Neural progenitor cell (in vitro differentiated cells): ENCODE measurements around the gene INCENP. TPM values are rescaled to one million over a fixed set of nuclear protein-coding genes. Genes with fewer than 3 reads are reported as not detected.

ENCODE experiments used
- DNase-seq: peaks from one replicate; pipeline ENCODE4 v3.0.0-alpha.2; 2016; ENCODE audit warnings: low spot score
- H2AFZ ChIP-seq: fragments of 200-600 bp; sonication (generic); replicated peaks from 2 replicates; pipeline ENCODE4 v1.6.1; 2016; ENCODE audit warnings: antibody characterized with exemption
- H3F3A ChIP-seq: fragments of 200-600 bp; sonication (generic); 2 replicates; pipeline ENCODE4 v1.6.1; 2016; ENCODE audit warnings: antibody characterized with exemption, low read depth
- H3K27ac ChIP-seq: fragments of 200-600 bp; sonication (generic); 2 replicates; pipeline ENCODE4 v1.5.1; 2016; ENCODE audit warnings: mild to moderate bottlenecking
- H3K27me3 ChIP-seq: fragments of 200-600 bp; sonication (generic); 2 replicates; pipeline ENCODE4 v1.6.1; 2016; ENCODE audit warnings: mild to moderate bottlenecking, moderate library complexity
- H3K36me3 ChIP-seq: fragments of 200-600 bp; sonication (generic); 2 replicates; pipeline ENCODE4 v1.5.1; 2016
- H3K4me1 ChIP-seq: fragments of 200-600 bp; sonication (generic); 2 replicates; pipeline ENCODE4 v1.6.1; 2016; ENCODE audit warnings: mixed run types
- H3K4me2 ChIP-seq: fragments of 200-600 bp; sonication (generic); 2 replicates; pipeline ENCODE4 v1.6.1; 2016
- H3K4me3 ChIP-seq: fragments of 200-600 bp; sonication (generic); 2 replicates; pipeline ENCODE4 v1.5.1; 2016
- H3K79me2 ChIP-seq: fragments of 200-600 bp; sonication (generic); 2 replicates; pipeline ENCODE4 v1.6.1; 2016; ENCODE audit warnings: low read depth
- H3K9ac ChIP-seq: fragments of 200-600 bp; sonication (generic); 2 replicates; pipeline ENCODE4 v1.6.1; 2016
- H3K9me3 ChIP-seq: fragments of 200-600 bp; sonication (generic); 2 replicates; pipeline ENCODE4 v1.5.1; 2016; ENCODE audit warnings: low read depth
- H4K20me1 ChIP-seq: fragments of 200-600 bp; sonication (generic); 2 replicates; pipeline ENCODE4 v1.6.1; 2016; ENCODE audit warnings: low read depth
- H3K27ac Mint-ChIP-seq: 3 replicates; pipeline ENCODE4 v1.8.0; 2021; ENCODE audit warnings: mixed read lengths
- H3K27me3 Mint-ChIP-seq: 2 replicates; pipeline ENCODE4 v1.8.0; 2022; ENCODE audit warnings: low read depth, mild to moderate bottlenecking, inconsistent platforms, moderate library complexity, mixed read lengths; ENCODE audit not compliant: insufficient read depth
- H3K36me3 Mint-ChIP-seq: 3 replicates; pipeline ENCODE4 v1.8.0; 2021; ENCODE audit warnings: mixed read lengths
- H3K4me1 Mint-ChIP-seq: 3 replicates; pipeline ENCODE4 v1.8.0; 2021; ENCODE audit warnings: mixed read lengths
- H3K4me3 Mint-ChIP-seq: 3 replicates; pipeline ENCODE4 v1.8.0; 2021; ENCODE audit warnings: mild to moderate bottlenecking, moderate library complexity, mixed read lengths
- H3K9me3 Mint-ChIP-seq: 3 replicates; pipeline ENCODE4 v1.8.0; 2020; ENCODE audit warnings: mixed read lengths
- CTCF ChIP-seq: fragments of 200-600 bp; sonication (generic); IDR thresholded peaks from 2 replicates; pipeline ENCODE4 v1.5.1; 2017; ENCODE audit warnings: antibody characterized with exemption, mild to moderate bottlenecking
- EZH2 ChIP-seq: fragments of 200-600 bp; sonication (generic); IDR thresholded peaks from 2 replicates; pipeline ENCODE4 v1.6.1; 2017; ENCODE audit warnings: antibody characterized with exemption, mild to moderate bottlenecking, moderate library complexity
- EZH2phosphoT487 ChIP-seq: fragments of 200-600 bp; sonication (generic); IDR thresholded peaks from 2 replicates; pipeline ENCODE4 v1.6.1; 2017; ENCODE audit warnings: antibody characterized with exemption
- total RNA-seq: library from RNA; depleted of rRNA; stranded (reverse); fragments of >200 nt; gene quantifications from 2 replicates; pipeline ENCODE4 v1.2.3, GENCODE V29; 2015; ENCODE audit warnings: low replicate concordance

Gene INCENP
- total RNA-seq, 1 donor from 2014 or later = 73.9 TPM

GRCh38 chr11:62144641-62145255, 20.9 kb downstream of the INCENP start:
- H3K4me3 Mint-ChIP-seq = no peak overlapping the region
- H3F3A ChIP-seq = no peaks in the 10 kb centered on the region
- no peak overlapping the region for H2AFZ ChIP-seq
- H3K9me3 Mint-ChIP-seq = no peaks in the 10 kb centered on the region
- H3K4me1 Mint-ChIP-seq = no peaks in the 10 kb centered on the region
- no peak overlapping the region for H3K4me2 ChIP-seq
- no peaks in the 10 kb centered on the region for H3K9me3 ChIP-seq
- no peaks in the 10 kb centered on the region for H3K79me2 ChIP-seq
- H3K36me3 ChIP-seq = no peaks in the 10 kb centered on the region
- TF ChIP-seq EZH2phosphoT487 = no peak
- TF ChIP-seq EZH2 = no peak
- TF ChIP-seq CTCF = no peak
- no peak overlapping the region for H3K4me3 ChIP-seq
- no peaks in the 10 kb centered on the region for H3K4me1 ChIP-seq
- H3K27me3 Mint-ChIP-seq = peaks cover 2% of the 10 kb centered on the region
- H4K20me1 ChIP-seq = peaks cover 8% of the 10 kb centered on the region
- no peak overlapping the region for H3K27ac ChIP-seq
- H3K36me3 Mint-ChIP-seq = peaks cover 28% of the 10 kb centered on the region
- no peak overlapping the region for H3K9ac ChIP-seq
- H3K27ac Mint-ChIP-seq = no peak overlapping the region
- no peaks in the 10 kb centered on the region for H3K27me3 ChIP-seq
- DNase-seq = no peak

- H3K9me3 ChIP-seq = no peaks in the 10 kb centered on the region
- H3K27ac ChIP-seq = no peak overlapping the region
- Mint-ChIP-seq H3K27me3 (peaks cover 2% of the 10 kb centered on the region), H3K4me3 (no peak overlapping the region), H3K9me3 (no peaks in the 10 kb centered on the region), H3K27ac (no peak overlapping the region), H3K4me1 (no peaks in the 10 kb centered on the region), H3K36me3 (peaks cover 30% of the 10 kb centered on the region)
- no peak for DNase-seq
- H3F3A ChIP-seq = no peaks in the 10 kb centered on the region
- no peaks in the 10 kb centered on the region for H3K4me1 ChIP-seq
- no peaks in the 10 kb centered on the region for H3K79me2 ChIP-seq
- no peak overlapping the region for H3K4me3 ChIP-seq
- H3K9ac ChIP-seq = no peak overlapping the region
- peaks cover 7% of the 10 kb centered on the region for H4K20me1 ChIP-seq
- no peaks in the 10 kb centered on the region for H3K36me3 ChIP-seq
- no peaks in the 10 kb centered on the region for H3K27me3 ChIP-seq
- TF ChIP-seq EZH2 (no peak), CTCF (no peak), EZH2phosphoT487 (no peak)
- no peak overlapping the region for H3K4me2 ChIP-seq
- no peak overlapping the region for H2AFZ ChIP-seq
Measured at GRCh38 chr11:62145261-62145871, 21.6 kb downstream of the INCENP start.

- no peak for DNase-seq
- no peak overlapping the region for H3K27ac ChIP-seq
- no peaks in the 10 kb centered on the region for H3K27me3 ChIP-seq
- TF ChIP-seq CTCF (no peak), EZH2phosphoT487 (no peak), EZH2 (no peak)
- H3K27me3 Mint-ChIP-seq = peaks cover 2% of the 10 kb centered on the region
- H2AFZ ChIP-seq = no peak overlapping the region
- H3F3A ChIP-seq = no peaks in the 10 kb centered on the region
- H3K36me3 Mint-ChIP-seq = peaks cover 37% of the 10 kb centered on the region
- no peaks in the 10 kb centered on the region for H3K79me2 ChIP-seq
- H3K9me3 ChIP-seq = no peaks in the 10 kb centered on the region
- no peaks in the 10 kb centered on the region for H3K36me3 ChIP-seq
- H3K4me3 Mint-ChIP-seq = peak overlapping the region; percentile 20
- no peaks in the 10 kb centered on the region for H4K20me1 ChIP-seq
- H3K4me1 ChIP-seq = no peaks in the 10 kb centered on the region
- no peak overlapping the region for H3K9ac ChIP-seq
- H3K4me1 Mint-ChIP-seq = no peaks in the 10 kb centered on the region
- H3K9me3 Mint-ChIP-seq = no peaks in the 10 kb centered on the region
- H3K4me3 ChIP-seq = no peak overlapping the region
- no peak overlapping the region for H3K27ac Mint-ChIP-seq
- H3K4me2 ChIP-seq = no peak overlapping the region
Measured at GRCh38 chr11:62146476-62147200, 22.8 kb downstream of the INCENP start.
